ENCODE measurements around the gene SIX1.

The SIX1 gene

DNA sequence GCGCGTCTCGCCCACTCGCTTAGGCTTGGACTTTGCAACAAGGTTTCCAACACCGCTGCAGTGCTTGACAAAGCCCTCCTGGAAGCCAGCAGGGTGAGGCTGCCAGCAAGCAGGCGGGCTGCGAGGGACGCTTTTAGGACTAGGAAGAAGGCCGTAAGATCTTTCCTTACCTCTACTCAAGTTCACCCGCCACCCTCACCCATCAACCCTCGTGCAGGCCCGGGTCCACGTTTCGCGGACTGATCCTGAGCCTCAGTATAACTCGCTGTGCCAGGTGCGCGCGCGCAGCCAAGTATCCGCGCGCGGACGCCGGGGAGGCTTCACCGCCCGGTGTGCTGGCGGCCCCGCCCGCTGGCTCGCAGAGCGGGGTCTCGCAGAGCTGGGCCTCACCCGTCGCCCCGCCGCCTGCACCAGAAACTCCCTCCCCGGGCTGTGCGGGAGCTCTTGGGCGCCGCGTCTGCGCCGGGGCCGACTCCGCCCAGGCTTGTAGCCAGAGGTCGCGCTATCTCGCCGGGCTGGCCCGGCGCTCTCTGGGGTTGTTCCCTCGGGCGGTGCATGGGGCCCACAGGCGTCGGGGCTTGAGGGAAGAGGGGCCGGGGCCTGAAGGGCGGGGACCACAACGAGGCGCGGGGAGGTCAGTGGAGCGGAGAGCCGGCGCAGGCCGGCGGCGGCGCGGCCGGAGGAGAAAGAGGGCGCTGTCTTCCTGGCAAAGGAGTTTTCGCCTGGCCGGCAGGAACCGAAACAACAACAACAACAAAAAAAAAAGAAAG lies 7.6 kb upstream of the SIX1 start:
- peak in 11 of 42 donors; percentile 13 to 58 (median 25) for DNase-seq
- intact Hi-C loops (cut with DNase I): loop anchor here (5.0 kb wide), 1 partner anchor 65 kb away; the partner anchor contains the start of gene SIX4

- intact Hi-C loops (cut with DNase I): loop anchor here (5.0 kb wide), 1 partner anchor 66 kb away; the partner anchor contains the start of gene SIX4
- DNase-seq: no peak
These were observed 6.8 kb upstream of the SIX1 start for GRCh38 chr14:60655898-60656685.

GRCh38 chr14:60655119-60655897 lies 6.0 kb upstream of the SIX1 start:
- DNase-seq: no peak
- intact Hi-C loops (cut with DNase I): loop anchor here (5.0 kb wide), 1 partner anchor 67 kb away; the partner anchor contains the start of gene SIX4

DNA sequence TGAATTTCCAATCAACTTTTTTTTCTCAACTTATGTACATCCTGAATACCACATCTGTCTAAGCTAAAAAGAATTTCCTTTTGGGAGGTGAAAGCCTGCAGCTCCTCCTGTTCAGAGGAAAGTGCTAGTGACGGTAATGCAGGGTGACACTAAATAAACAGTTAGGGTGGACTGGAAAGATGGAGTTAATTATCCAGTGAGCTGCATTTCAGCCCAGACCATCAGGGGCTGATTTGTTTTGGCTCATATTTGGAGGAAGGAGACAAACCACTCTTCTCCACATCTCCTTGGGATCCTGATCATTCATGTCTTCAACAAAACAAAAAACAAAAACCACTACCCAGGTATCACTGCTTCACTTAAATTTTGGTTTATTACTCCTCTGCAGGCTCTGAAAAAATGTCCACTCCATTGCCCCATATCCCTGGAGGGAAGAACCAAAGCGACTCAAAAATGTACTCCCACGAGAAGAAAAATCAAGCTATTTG lies 5.1 kb upstream of the SIX1 start:
- DNase-seq: no peak

GRCh38 chr14:60653701-60654161 lies 4.5 kb upstream of the SIX1 start:
- no peak for DNase-seq
- intact Hi-C loops (cut with DNase I): no loop called here

More for the DNA sequence above, 5.1 kb upstream of the SIX1 start:
- intact Hi-C loops (cut with DNase I): no loop called here

- intact Hi-C loops (cut with DNase I): no loop called here
- no peak for DNase-seq
These were observed 3.7 kb upstream of the SIX1 start for GRCh38 chr14:60652674-60653651.

- intact Hi-C loops (cut with DNase I): no loop called here
These were observed 2.8 kb upstream of the SIX1 start for GRCh38 chr14:60651796-60652673.

DNA sequence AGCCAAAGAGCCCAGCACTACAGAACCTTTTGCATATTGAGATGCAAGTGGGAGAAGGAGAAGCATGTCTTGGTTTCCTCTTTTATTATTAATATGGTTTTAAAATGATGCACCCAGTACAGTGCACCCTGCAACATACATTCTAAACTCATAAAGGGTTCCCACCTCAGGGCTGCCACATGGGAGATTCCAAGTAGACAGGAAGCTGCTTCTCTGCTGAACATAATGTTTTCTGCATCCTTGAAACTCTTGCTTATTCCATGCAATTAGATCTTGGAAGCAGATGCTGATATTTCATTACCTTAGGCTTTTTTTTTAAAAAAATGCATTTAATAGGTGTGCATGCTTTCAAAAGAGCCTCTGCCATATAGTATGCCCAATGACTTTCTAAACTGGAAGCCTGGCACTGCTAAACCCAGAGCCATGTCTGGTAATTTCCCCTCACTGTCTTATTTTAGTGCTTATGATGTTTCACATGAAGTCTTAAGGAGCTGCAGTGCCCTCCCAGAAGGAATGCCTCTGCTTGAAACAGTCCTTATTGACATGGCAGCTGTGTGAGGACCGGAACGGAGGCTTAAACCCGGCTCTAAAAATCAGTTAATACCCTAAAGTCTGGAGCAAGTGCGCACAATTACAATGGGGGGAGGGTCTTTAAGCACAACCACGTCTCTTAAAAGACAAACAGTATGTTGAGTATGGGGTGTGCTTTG lies 2.0 kb upstream of the SIX1 start:
- intact Hi-C loops (cut with DNase I): no loop called here
- DNase-seq: no peak

More at GRCh38 chr14:60651796-60652673, 2.8 kb upstream of the SIX1 start:
- no peak for DNase-seq

DNA sequence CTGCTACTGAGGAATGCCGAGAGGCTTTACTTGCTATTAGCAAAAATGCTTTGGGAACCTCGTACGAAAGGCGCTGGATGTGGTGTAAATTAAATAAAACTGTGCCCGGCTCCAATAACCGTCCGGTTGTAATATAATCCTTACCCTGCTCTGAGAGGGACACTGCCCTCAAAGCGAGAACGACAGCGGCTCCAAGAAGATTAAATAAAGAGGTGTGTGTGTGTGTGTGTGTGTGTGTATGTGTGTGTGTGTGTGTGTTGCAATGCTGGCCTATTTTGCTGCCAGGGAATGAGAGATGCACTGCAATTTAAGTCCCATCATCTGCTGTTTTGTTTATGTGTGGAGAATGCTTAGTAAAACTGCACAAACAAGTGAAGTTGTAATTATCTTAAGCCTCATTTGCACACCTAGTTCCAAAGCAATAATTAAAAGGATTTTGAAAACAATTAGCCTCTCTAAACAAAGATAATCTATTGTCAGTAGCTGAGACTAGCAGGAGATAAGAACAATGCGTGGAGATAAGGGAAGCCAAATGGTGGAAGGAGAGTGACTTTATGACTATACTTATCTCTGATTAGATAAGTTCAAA lies 1.2 kb upstream of the SIX1 start:
- intact Hi-C loops (cut with DNase I): no loop called here
- no peak for DNase-seq

DNA sequence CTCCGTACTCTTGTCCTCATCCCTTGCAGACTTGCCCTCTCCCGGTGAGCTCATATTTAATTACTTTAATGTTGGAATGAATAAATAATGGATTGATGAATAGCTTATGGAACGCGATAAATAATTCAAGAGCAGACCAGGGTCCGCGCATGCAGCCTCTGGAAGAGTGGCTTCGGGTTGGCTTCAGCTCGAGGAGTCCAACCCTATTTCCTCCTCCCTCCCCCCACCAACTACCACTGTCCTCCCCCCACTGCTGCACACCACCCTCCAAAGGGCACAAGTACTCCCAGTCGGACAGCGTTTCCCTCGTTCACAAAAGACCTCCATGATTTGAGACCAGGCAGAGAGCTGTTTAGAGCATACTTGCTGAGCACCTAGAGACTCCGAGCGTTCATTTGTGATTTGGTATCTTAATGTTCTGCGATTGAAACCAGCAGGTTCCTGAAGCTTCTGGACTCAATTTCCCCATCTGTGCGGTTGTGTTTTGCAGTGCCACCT lies 647 bp upstream of the SIX1 start:
- no peak for DNase-seq

GRCh38 chr14:60648249-60648933 lies 886 bp downstream of the SIX1 start:
- intact Hi-C loops (cut with DNase I): no loop called here
- DNase-seq: no peak

More for the DNA sequence above, 647 bp upstream of the SIX1 start:
- intact Hi-C loops (cut with DNase I): no loop called here

DNA sequence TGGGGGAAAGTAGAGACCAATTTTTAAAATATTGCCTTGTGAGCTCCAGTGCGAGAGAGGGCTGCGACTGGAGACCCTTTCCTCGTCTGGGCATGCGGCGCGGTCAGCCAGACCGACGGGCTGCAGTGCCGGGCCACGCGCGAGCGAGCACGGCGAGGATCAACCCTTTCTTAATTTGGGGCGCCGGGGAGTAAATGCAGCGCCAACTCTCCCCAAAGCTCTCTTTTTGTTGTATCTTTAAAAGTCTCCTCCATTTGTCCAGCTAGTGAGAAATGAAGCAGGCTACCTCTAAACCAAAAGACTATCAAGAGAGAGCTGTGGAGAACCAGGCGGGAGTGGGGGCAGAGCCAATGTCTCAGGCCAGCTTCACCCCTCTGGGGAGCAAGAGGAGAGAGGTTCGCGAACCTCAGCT lies 1.4 kb downstream of the SIX1 start:
- no peak for DNase-seq
- intact Hi-C loops (cut with DNase I): no loop called here

- DNase-seq: no peak
- intact Hi-C loops (cut with DNase I): no loop called here
These were observed 2.0 kb downstream of the SIX1 start for GRCh38 chr14:60647081-60647836.

GRCh38 chr14:60646226-60646818 lies 3.0 kb downstream of the SIX1 start:
- intact Hi-C loops (cut with DNase I): no loop called here
- DNase-seq: no peak

Data from head of caudate nucleus (tissue), 42 donors.